GM18498 (cell line): ENCODE data around the gene KLF11.
"Not testable (repeated sequence)": the region's sequence is repeated elsewhere in the genome, so short reads cannot be mapped to it uniquely, and the experiment has no call there.

ENCODE experiments used
- ATAC-seq: cut with Tn5 transposase; IDR thresholded peaks from one replicate; pipeline ENCODE4 v1.9.1; 2021; ENCODE audit warnings: mild to moderate bottlenecking, moderate library complexity; ENCODE audit not compliant: unreplicated experiment

KLF11 gene

DNA sequence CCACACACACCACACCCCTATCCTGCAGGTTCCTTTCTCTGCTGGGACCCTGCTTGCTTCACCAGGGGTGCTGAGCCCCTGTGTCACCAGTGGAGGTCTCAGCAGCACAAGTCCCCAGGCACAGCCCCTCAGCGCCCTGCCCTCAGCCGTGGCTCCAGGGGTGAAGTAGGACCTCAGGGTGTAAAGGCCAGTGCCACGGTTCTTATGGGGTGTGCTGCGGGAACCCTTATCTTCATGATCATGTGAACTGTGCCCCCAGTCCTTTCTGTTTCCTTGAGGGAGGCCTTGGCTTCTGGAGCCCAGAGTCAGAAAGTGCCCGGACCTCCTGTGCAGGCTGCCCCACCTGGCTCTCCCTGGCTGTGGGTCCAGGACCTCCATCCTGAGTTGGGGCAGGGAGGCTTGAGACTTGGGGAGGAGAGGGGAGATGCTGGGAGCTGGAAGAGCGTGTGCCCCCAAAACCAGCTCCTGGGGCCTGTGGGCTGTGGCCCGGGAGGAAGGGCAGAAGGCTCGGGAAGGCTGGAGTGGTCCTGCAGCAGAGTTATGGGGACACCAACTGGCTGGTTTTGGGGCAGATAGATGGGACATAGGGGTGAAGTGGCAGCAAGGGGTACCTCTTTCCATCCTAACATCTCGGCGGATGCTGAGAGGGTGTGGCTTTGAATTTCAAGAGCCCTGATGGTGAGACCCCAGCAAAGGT is 20.2 kb upstream of the KLF11 start:
- ATAC-seq, result no peak

GRCh38 chr2:10026940-10027569 is 16.3 kb upstream of the KLF11 start:
- no peak for ATAC-seq

GRCh38 chr2:10027660-10028330 is 15.6 kb upstream of the KLF11 start:
- no peak for ATAC-seq

- no peak for ATAC-seq
Observed at GRCh38 chr2:10028407-10028987, 14.9 kb upstream of the KLF11 start.

GRCh38 chr2:10028988-10029874 is 14.1 kb upstream of the KLF11 start:
- ATAC-seq, result no peak

DNA sequence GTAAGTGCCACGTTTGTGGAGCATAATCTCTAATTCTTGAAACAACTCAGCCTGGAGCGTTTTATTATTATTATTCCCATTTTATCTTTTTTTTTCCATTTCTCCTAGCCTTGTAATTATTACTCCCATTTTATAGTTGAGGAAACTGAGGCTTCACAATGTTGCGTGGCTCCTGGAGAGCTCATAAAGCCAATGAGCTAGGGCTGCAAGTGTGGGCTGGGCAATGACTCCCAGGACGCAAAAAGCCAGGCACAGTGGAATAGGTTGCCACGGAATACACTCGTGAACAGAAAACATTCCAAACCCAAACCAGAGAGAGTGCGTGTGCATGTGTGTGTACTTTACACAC is 13.5 kb upstream of the KLF11 start:
- ATAC-seq, result no peak

GRCh38 chr2:10030311-10030736 is 13.0 kb upstream of the KLF11 start:
- no peak for ATAC-seq

- not testable (repeated sequence) for ATAC-seq
Observed at GRCh38 chr2:10030798-10031197, 12.6 kb upstream of the KLF11 start.

GRCh38 chr2:10031886-10032745 is 11.2 kb upstream of the KLF11 start:
- no peak for ATAC-seq

GRCh38 chr2:10032746-10033105 is 10.6 kb upstream of the KLF11 start:
- no peak for ATAC-seq

DNA sequence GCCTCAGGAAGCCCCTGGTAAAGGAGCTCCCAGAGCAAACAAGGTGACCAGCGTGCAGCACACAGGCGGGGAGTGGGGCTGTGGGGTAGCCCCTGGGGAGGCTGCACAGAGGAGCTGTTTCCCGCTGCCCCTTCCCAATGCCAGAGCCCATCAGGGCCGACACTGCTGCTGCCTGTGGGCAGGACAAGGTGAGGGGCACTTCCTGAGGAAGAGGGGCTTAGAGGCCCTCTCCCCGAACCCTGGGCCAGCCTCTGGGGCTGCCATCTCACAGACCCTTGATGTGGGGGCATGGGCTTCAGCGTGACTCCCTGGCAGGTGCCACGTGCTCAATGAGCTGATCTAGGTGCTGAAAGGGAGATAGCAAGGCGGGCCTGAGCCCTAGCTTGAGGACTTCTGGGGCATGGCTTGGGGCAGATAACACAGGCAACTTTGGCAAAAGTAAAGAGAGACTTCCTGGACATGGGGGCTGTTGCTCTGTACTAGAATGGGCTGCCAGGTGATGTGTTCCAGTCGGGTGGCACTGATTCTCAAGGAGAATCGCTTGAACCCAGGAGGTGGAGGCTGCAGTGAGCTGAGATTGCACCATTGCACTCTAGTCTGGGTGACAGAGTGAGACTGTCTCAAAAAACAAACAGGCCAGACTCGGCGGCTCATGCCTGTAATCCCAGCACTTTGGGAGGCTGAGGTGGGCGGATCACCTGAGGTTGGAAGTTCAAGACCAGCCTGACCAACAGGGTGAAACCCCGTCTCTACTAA is 9.9 kb upstream of the KLF11 start:
- no peak for ATAC-seq

GRCh38 chr2:10034333-10035052 is 8.9 kb upstream of the KLF11 start:
- no peak for ATAC-seq

DNA sequence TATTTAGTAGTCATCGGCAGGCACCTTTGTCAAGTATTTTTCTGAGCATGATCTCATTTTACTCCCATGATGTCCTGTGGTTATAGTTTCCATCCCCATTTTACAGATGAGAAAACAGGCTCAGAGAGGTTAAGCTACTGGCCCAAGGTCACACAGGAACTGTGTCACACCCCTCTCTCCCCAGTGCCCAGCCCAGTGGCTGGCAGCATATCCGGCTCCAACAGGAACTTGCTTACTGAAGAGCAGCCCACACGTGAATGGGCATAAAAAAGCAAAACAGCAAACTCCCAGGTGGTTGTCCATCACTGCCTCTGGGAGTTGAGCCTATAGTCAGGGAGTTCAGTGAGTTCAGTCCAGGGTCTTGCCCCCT is 8.3 kb upstream of the KLF11 start:
- no peak for ATAC-seq

GRCh38 chr2:10035633-10036032 is 7.7 kb upstream of the KLF11 start:
- no peak for ATAC-seq

- peak; percentile 60 for ATAC-seq
Observed at GRCh38 chr2:10036095-10036884, 7.1 kb upstream of the KLF11 start.

DNA sequence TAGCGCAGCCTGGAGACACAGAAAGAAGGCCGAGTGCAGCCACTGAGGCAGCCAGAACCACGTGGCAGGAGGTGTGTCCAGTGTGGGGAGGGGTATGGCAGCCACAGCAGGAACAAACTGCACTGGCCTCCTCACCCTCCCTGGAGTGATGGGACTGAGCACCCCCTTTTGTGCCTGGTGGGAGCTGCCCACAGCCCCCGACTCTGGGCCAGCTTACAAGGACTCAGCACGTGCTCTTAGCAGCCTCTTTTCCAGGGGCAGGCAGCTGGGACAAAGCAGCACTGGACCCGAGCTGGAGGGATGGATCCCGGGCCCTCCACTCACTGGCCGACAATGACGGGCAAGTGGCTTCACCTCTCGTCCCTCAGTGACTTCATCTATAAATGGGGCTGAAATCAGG is 5.2 kb upstream of the KLF11 start:
- ATAC-seq, result no peak

GRCh38 chr2:10038716-10039115 is 4.6 kb upstream of the KLF11 start:
- no peak for ATAC-seq
